GM21423 (cell line): Measurements from ENCODE around the gene TRIM7.
A peak's percentile ranks its signal among the peaks of the same experiment; 100 is the strongest.
"Not testable (repeated sequence)": the region's sequence is repeated elsewhere in the genome, so short reads cannot be mapped to it uniquely, and the experiment has no call there.

Experiments used
- ATAC-seq: cut with Tn5 transposase; IDR thresholded peaks from one replicate; pipeline ENCODE4 v1.9.1; 2021; ENCODE audit warnings: mild to moderate bottlenecking, moderate library complexity; ENCODE audit not compliant: unreplicated experiment

TRIM7 gene

DNA sequence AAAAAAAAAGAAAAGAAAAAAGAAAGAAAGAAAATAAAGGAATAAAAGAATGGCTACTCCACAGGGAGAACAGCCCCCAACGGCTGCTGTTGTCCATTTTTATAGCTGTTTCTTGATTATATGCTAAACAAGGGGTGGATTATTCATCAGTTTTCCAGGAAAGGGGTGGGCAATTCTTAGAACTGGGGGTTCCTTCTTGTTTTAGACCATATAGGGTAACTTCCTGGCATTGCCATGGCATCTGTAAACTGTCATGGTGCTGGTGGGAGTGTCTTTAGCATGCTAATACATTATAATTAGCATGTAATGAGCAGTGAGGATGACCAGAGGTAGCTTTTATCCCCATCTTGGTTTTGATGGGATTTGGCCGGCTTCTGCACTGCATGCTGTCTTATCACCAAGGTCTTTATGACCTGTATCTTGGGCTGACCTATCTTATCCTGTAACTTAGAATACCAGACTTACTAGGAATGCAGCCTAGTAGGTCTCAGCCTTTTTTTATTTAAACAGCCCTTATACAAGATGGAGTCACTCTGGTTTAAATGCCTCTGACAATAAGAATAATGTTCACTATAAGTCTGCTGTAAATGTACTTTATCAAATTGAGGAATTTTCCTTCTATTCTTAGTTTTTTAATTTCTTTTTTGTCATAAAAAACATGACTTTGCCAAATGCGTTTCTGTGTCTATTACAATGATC lies 28.6 kb downstream of the TRIM7 start:
- ATAC-seq = no peak

DNA sequence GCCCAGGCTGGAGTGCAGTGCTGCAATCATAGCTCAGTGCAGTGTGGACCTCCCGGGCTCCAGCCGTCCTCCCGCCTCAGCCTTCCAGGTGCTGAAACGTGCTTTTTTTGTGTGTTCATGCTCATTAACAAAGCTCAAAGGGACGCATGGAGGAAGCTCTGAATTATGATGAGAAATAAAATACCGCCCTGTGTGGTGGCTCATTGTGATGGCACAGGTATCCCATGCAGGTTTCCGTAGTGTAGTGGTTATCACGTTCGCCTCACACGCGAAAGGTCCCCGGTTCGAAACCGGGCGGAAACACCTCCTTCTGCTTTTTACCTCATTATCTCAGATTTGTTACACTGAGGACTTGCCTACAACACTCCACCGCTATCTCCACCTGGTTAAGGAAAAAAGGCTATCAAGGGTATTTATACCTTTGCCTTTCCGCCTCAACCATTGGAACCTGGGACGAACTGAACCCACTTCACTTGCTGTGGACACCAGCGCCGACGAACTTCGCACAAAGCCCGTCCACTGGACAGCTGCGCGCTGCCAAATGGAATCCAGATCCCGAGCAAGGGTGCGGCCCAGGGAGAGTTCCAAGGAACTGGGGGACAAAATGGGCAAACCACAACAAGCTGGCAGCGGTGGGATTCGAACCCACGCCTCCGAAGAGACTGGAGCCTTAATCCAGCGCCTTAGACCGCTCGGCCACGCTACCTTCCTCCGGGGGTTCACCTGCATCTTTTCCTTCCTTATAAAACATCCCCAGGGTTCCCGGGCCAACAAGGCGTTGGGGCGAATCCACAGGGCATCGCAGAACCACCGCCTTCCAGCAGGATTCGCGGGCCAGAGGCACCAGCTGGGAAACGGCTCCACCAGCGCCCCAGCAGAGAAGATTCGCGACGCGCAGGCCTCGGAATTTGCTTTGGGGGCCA lies 31.3 kb downstream of the TRIM7 start:
- peak; percentile 42 for ATAC-seq

DNA sequence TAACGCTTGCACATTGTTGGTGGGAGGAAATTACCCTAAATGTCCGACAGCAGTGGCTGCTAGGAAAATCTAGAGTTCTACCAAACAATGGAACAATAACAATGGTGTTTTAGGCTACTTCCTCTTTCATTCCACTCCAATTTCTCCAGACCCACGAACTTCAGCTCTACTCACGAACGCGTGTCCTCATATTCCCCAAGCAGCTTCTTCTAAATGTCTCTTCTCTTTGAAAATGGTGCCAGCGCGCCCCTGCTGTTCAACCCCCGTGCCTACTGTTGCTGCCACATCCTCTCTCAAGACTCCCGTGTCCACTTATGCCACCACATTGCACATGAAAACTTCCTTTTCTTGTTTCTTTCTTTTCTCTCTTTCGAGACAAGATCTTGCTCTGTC lies 32.0 kb downstream of the TRIM7 start:
- peak; percentile 30 for ATAC-seq

DNA sequence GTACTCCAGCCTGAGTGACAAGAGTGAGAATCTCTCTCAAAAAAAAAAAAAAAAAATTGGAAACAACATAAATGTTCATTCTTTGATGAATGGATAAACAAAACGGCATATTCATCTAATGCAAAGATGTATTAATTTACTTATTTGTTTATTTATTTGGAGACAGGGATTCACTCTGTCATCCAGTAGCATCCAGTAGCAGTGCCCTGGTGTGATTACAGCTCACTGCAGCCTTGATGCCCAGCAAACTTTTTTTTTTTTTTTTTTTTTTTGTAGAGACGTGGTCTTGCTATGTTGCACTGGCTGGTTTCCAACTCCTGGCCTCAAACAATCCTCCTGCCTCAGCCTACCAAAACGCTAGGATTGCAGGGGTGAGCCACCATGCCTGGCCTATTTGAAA lies 33.2 kb downstream of the TRIM7 start:
- ATAC-seq = no peak

DNA sequence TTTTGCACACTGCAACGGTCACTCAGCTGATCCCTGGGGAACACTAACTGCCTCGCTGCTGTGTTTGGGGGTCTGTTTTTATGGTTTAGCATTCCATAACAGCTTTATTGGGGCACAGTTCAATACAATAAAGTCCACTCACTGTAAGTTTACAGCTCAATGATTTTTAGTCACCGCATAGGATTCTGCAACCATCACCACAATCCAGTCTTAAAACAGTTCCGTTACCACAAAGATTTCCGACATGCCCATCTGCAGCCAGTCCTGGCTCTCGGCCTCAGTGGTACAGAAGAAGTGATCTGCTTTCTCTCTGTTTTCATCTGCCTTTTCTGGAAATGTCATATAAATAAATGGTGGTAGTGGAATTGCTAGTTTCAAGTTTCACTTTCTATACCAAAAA lies 34.0 kb downstream of the TRIM7 start:
- no peak for ATAC-seq

DNA sequence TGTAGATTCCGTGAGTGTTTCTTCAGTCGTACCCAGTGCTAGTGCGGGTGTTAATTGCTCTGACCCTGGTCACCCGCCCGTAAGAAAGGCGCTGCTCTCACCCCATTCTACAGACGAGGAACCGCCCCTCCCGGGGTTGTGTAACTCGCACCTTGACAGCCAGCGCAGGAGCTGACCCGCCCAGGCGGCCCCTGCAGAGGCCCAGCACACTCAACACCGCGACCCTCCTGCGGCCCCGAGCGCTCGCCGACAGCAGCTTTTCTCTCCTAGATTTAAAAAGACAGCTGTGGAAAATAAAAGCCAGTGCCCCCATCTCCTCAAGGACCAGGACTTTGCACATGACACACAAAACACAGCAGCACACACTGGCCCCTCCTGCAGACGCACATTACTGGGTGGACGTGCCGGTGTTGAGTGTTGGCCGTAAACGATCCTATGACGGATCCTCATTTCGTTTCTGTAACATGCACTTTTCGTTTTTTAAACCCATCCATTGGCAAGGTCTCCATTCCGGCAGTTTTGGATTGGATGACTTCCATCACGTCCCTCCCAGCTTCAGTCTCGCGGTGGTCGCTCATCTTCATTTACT lies 34.7 kb downstream of the TRIM7 start:
- ATAC-seq = no peak

DNA sequence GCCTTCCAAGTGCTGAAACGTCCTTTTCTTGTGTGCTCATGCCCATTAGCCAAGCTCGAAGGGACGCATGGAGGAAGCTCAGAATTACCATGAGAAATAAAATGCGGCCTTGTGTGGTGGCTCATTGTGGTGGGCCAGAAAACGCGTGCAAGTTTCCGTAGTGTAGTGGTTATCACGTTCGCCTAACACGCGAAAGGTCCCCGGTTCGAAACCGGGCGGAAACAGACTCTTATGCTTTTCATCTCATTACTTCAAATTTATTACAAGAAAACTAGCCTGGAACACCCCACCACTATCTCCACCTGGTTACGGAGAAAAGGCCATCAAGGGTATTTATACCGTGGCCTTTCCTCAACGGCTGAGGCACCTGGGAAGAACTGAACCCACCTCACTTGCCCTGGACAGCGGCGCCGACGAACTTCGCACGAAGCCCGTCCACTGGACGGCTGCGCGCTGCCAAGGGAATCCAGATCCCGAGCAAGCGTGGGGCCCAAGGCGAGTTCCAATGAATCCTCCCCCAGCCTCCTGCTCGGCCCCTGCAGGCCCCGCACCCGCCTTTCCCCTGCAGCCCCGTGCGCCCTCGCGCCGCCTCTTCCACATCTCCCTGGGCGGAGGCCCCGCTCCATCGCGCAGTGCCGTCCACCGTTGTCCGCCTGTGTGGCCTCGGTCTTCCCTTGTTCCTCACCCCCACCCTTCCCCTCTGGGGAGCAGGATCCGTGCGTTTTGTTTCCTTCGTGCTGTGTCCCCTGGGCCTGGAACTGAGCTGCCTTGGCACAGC lies 35.3 kb downstream of the TRIM7 start:
- peak; percentile 42 for ATAC-seq

DNA sequence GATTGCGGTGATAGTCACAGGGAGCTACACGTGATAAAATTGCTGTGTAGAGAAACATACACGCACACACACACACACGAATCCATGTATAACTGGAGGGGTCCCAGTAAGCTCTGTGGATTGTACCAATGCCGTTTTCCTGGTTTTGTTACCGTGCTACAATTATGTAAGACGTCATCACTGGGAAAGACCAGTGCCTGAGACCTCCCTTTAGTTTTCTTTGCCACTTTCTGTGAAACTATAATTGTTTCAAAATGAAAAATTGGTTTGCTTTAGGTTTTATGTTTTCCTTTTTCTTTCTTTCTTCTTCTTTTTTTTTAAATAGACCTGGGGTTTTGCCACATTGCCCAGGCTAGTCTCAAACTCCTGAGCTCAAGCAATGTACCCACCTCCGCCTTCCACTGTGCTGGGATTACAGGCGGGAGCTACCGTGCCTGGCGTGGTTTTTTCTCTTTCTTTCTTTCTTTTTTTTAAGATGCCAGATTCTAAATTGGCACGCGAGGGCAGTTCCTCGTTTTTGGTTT lies 36.3 kb downstream of the TRIM7 start:
- ATAC-seq = no peak

DNA sequence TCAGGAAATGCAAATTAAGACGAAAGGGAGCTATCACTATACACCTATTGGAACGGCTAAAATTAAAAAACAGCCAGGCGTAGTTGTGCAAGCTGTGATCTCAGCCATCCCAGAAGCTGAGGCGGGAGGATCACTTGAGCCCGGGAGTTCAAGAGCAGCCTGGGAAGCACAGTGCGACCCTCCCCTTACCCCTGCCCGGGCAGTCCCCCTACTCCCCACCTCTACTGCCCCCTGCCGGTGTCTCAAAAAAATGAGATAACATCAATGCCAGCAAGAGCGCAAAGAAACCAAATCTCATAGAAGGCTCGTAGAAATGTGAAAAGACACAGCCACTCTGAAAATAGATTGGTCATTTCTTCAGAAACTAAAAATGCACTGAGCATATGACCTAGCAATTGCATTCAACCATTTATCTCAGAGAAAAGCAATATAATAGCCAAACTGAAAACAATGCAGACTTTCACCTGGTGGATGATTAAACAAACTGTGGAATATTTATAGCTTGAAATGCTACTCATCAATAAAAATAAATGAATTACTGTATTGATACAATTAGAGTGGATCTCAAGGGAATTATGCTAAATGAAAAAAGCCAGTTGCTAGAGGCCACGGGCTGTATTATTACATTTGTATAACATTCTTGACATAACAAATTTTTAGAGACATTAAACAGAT lies 37.0 kb downstream of the TRIM7 start:
- ATAC-seq = no peak

DNA sequence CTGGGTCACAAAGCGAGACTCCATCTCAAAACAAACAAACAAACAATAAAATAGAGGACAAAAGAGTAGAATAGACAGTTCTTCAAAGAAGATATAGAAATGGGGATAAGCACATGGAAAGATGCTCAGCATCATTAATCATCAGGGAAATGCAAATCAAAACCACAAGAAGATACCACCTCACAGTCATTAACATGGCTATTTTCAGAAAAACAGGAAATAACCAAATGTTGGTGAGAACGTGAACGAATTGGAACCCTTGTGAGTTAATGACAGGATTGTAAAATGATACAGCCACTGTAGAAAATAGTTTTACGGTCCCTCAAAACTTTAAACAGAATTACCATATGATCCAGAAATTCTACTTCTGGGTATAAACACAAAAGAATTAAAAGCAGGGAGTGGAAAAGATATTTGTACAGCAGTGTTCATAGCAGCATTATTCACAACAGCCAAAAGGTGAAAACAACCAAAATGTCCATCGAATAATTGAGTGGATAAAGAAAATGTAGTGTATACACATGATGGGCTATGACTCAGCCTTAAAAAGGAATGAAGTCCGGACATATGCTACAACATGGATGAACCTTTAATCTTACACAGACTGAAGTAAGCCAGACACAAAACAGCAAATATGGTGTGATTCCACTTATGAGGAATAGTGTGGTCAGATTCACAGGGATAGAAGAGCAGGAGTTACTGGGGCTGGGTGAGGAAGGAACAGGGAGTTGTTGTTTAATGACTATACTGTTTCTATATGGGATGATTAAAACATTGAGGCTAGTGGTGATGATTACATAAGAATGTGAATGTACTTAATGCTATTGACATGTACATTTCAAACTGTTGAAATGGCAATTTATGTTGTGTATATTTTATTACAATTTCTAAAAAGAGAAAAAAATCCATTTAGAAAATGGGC lies 37.9 kb downstream of the TRIM7 start:
- no peak for ATAC-seq

DNA sequence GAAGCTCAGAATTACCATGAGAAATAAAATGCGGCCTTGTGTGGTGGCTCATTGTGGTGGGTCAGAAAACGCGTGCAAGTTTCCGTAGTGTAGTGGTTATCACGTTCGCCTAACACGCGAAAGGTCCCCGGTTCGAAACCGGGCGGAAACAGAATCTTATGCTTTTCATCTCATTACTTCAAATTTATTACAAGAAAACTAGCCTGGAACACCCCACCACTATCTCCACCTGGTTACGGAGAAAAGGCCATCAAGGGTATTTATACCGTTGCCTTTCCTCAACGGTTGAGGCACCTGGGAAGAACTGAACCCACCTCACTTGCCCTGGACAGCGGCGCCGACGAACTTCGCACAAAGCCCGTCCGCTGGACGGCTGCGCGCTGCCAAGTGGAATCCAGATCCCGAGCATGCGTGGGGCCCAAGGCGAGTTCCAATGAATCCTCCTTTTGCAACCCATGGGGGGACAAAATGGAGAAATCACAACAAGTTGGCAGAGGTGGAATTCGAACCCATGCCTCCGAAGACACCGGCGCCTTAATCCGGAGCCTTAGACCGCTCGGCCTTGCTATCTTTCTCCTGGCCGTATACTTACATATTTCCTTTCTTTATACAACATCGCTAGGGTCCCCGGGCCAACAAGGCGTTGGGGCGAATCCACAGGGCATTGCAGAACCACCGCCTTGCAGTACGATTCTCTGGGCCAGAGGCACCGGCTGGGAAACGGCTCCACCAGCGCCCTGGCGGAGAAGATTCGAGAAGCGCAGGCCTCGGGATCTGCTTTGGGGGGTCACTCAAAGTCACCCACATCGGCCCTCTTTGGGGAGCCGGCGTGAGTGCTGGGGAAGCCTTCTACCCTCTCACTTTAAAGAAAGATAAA lies 40.7 kb downstream of the TRIM7 start:
- no peak for ATAC-seq

DNA sequence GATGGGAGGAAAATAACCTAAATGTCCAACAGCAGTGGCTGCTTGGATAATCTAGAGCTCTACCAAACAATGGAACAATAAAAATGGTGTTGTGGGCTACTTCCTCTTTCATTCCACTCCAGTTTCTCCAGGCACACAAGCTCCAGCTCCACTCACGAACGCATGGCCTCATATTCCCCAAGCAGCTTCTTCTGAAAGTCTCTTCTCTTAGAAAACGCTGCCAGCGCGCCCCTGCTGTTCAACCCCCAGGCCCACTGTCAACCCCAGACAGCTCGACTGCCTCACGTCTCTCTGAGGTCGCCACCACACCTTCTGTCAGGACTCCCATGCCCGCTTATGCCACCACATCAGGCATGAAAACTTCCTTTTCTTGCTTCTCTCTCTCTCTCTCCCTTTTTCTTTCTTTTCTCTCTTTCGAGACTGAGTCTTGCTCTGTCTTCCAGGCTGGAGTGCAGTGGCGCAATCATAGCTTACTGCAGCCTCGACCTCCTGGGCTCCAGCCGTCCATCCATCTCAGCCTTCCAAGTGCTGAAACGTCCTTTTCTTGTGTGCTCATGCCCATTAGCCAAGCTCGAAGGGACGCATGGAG lies 41.4 kb downstream of the TRIM7 start:
- ATAC-seq = no peak

DNA sequence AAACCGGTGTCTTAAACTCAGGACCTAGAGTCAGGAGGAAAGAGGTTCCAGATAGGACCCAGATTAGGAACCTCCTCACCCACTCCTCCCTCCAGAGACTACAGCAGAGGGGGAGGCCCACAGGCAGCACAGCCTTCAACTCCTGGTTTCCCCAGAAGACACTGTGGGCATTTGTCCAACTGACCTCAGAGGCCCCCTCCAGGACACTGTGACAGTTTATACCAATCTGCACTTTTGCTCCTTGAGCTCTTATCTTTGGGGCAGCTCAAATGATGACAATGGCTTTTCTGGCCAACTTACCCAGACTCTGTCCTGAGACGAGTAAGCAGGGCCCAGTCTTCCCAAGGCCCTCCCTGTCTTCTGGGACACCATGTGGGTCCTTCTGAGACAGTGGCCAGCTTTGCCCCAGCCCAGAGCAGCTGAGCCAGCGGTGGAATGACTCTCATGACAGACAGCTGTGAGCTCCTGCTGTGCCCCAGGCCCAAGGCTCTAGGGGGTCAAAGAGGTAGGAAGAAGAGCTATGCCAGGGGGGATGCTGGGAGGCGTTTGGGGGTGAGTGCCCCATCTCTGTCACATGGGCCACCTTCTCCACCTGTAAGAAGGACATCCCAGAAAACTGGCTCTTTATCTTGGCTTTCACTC lies 43.3 kb downstream of the TRIM7 start:
- no peak for ATAC-seq

DNA sequence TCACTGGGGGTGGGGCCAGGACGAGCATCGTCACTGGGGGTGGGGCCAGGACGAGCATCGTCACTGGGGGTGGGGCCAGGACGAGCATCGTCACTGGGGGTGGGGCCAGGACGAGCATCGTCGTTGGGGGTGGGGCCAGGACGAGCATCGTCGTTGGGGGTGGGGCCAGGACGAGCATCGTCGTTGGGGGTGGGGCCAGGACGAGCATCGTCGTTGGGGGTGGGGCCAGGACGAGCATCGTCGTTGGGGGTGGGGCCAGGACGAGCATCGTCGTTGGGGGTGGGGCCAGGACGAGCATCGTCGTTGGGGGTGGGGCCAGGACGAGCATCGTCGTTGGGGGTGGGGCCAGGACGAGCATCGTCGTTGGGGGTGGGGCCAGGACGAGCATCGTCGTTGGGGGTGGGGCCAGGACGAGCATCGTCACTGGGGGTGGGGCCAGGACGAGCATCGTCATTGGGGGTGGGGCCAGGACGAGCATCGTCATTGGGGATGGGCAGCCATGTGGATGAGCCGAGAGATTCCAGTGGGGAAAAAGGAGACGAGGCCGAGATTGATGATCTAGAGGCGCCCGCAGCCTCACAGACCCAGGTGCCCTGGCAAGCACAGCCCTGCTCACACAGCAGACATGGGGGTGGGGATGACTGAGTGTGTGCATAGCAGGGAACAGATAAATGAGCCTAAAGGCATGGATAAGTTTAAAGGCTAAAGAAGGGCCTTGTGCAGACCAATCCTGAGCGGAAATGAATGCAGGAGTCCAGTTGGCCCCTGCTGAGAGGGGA lies 44.1 kb downstream of the TRIM7 start:
- not testable (repeated sequence) for ATAC-seq

DNA sequence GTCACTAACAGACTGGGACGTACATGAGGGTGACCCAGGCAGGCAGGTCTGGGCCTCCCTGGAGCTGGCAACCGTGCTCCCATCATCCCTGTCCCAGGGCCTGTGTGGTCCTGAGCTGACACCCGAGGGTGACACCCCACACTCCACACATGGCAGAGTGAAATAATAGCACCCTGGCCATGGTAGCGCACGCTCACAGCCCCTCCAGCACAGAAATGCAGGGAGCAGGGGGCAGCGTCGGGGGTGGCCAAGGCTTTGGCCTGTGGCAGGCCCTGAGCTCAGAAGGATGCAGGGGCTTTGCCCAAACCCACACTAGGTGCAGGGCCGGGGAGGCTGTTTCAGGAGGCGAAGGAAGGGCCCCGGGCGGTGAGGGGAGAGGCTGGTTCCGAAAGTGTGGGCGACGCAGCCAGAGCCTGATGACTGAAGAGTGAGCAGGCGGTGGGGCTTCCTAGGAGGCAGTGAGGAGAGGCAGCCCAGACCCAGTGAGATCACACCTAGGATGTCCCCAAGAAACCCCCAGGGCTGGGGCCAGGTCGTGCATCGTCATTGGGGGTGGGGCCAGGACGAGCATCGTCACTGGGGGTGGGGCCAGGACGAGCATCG lies 44.7 kb downstream of the TRIM7 start:
- no peak for ATAC-seq
